Esophagus squamous epithelium (tissue), 5 donors: ENCODE measurements around the gene CXXC1. TPM values are rescaled to one million over a fixed set of nuclear protein-coding genes. Genes with fewer than 3 reads are reported as not detected.
"Not testable (repeated sequence)": the region's sequence is repeated elsewhere in the genome, so short reads cannot be mapped to it uniquely, and the experiment has no call there.

Experiments
- DNase-seq: peaks from one replicate; lab custom pipeline; 2025; lab: John Stamatoyannopoulos, UW
- H3K27ac ChIP-seq, 4 donors: fragments of 200-600 bp; sonication (generic); one replicate each; pipeline ENCODE4 v1.5.1; 2016 to 2019; ENCODE audit warnings: mild to moderate bottlenecking in 1 of 4
- H3K27me3 ChIP-seq, 4 donors: fragments of 200-600 bp; sonication (generic); 1 replicate in 3 of 4; 2 replicates in 1 of 4; pipeline versions ENCODE4 v1.5.1 to v1.6.0; 2017 to 2021; ENCODE audit warnings: antibody characterized with exemption in 1 of 4
- H3K36me3 ChIP-seq, 3 donors: fragments of 200-600 bp; sonication (generic); one replicate each; pipeline ENCODE4 v1.5.1; 2016 to 2019
- H3K4me1 ChIP-seq, 3 donors: fragments of 200-600 bp; sonication (generic); one replicate each; pipeline ENCODE4 v1.5.1; 2017 to 2019
- H3K4me3 ChIP-seq, 4 donors: fragments of 200-600 bp; sonication (generic); 1 replicate in 3 of 4; 2 replicates in 1 of 4; pipeline ENCODE4 v1.5.1; 2016 to 2019; ENCODE audit warnings: mild to moderate bottlenecking in 2 of 4, moderate library complexity in 1 of 4
- H3K9me3 ChIP-seq, 3 donors: fragments of 200-600 bp; sonication (generic); one replicate each; pipeline ENCODE4 v1.5.1; 2016 to 2019
- CTCF ChIP-seq, 6 experiments: fragments of 450-650 bp in 4 of 6; fragments of 200-600 bp in 2 of 6; sonication (generic) in 2 of 6; IDR thresholded peaks; one replicate each; pipeline ENCODE4 v1.5.1; 2016 to 2019; ENCODE audit warnings: antibody characterized with exemption in 6 of 6, mild to moderate bottlenecking in 4 of 6, moderate library complexity in 4 of 6
- POLR2A ChIP-seq, 4 donors: fragments of 450-650 bp; IDR thresholded peaks; one replicate each; pipeline ENCODE4 v1.6.1; 2017; ENCODE audit warnings: antibody characterized with exemption in 4 of 4, mild to moderate bottlenecking in 4 of 4, moderate library complexity in 3 of 4
- WGBS, 2 donors: methylation state at CpG; one replicate each; pipeline ENCODE4 v1.1.5; 2018; 5-methylcytosine and 5-hydroxymethylcytosine counted together
- intact Hi-C: fragments of 100-400 bp; cut with DNase I; formaldehyde crosslinking; loops from one replicate; pipeline ENCODE4 v1.15.0; 2022
- total RNA-seq, 4 donors: library from RNA; depleted of rRNA; stranded (reverse); fragments of >200 nt; gene quantifications; one replicate each; pipeline ENCODE4 v1.1.0, GENCODE V29; 2016
- donor health status: DM: yes; HTN: yes; CAD: no.

The CXXC1 gene
- total RNA-seq, 4 donors from 2014 or later: 42.0 to 58.9 (median 53.9) TPM

GRCh38 chr18:50297621-50298442 lies 10.3 kb upstream of the CXXC1 start:
- H3K27me3 ChIP-seq: peaks cover 0 to 44% (median 3%) of the 10 kb centered on the region in 4 donors
- H3K27ac ChIP-seq: no peak overlapping the region
- TF ChIP-seq CTCF (IDR thresholded peaks at IDR 0.05) (no peak), POLR2A (IDR thresholded peaks at IDR 0.05) (no peak)
- no peaks in the 10 kb centered on the region for H3K36me3 ChIP-seq
- WGBS, 2 donors: 15 to 51% methylated on average over 5 to 19 of the region's 28 CpGs
- intact Hi-C loops: no loop called here
- H3K4me1 ChIP-seq: peaks cover 7 to 14% (median 11%) of the 10 kb centered on the region in 3 donors
- no peaks in the 10 kb centered on the region for H3K9me3 ChIP-seq
- H3K4me3 ChIP-seq: peak overlapping the region; percentile 16 to 62 (median 41)
- peak; percentile 32 for DNase-seq

- Histone ChIP-seq H3K27me3 (no peaks in the 10 kb centered on the region), H3K4me1 (peaks cover under 1 to 12% (median 4%) of the 10 kb centered on the region in 3 donors), H3K4me3 (no peak overlapping the region), H3K36me3 (no peaks in the 10 kb centered on the region), H3K27ac (no peak overlapping the region), H3K9me3 (no peaks in the 10 kb centered on the region)
- no peak for DNase-seq
- 94 to 100% methylated on average over 1 of the region's 1 CpG for WGBS, 2 donors
- TF ChIP-seq CTCF (IDR thresholded peaks at IDR 0.05): no peak
- TF ChIP-seq POLR2A (IDR thresholded peaks at IDR 0.05): no peak
- intact Hi-C loops: no loop called here
These were observed 5.5 kb upstream of the CXXC1 start for GRCh38 chr18:50293039-50293438.

- DNase-seq: no peak
- H3K27me3 ChIP-seq: no peaks in the 10 kb centered on the region
- WGBS, 2 donors: 82 to 87% methylated on average over 4 of the region's 4 CpGs
- intact Hi-C loops: no loop called here
- TF ChIP-seq CTCF (IDR thresholded peaks at IDR 0.05): no peak
- TF ChIP-seq POLR2A (IDR thresholded peaks at IDR 0.05): no peak
- no peak overlapping the region for H3K4me3 ChIP-seq
- no peaks in the 10 kb centered on the region for H3K9me3 ChIP-seq
- no peak overlapping the region for H3K27ac ChIP-seq
- H3K36me3 ChIP-seq: peaks cover 0 to 18% (median under 1%) of the 10 kb centered on the region in 3 donors
- peaks cover 5 to 38% (median 17%) of the 10 kb centered on the region in 3 donors for H3K4me1 ChIP-seq
These were observed 1.6 kb upstream of the CXXC1 start for GRCh38 chr18:50289108-50289443.

GRCh38 chr18:50288348-50289107 lies 1.0 kb upstream of the CXXC1 start:
- DNase-seq, H3K9me3 ChIP-seq, H3K27me3 ChIP-seq, intact Hi-C loops: not testable (repeated sequence)
- H3K4me1 ChIP-seq: peaks cover 5 to 41% (median 17%) of the 10 kb centered on the region in 3 donors
- H3K4me3 ChIP-seq: peak overlapping the region; percentile 80 to 89 (median 85)
- H3K36me3 ChIP-seq: peaks cover 0 to 24% (median 6%) of the 10 kb centered on the region in 3 donors
- H3K27ac ChIP-seq: peak overlapping the region; percentile 85 to 93 (median 90)
- 71 to 77% methylated on average over 16 to 19 of the region's 21 CpGs for WGBS, 2 donors

- no peak for DNase-seq
- H3K4me1 ChIP-seq: peaks cover 9 to 51% (median 19%) of the 10 kb centered on the region in 3 donors
- H3K4me3 ChIP-seq: peak overlapping the region; percentile 80 to 89 (median 85)
- peaks cover 0 to 39% (median 17%) of the 10 kb centered on the region in 3 donors for H3K36me3 ChIP-seq
- H3K27ac ChIP-seq: peak overlapping the region; percentile 85 to 93 (median 90)
- 0 to 1% methylated on average over 27 of the region's 27 CpGs for WGBS, 2 donors
- no peaks in the 10 kb centered on the region for H3K27me3 ChIP-seq
- intact Hi-C loops: no loop called here
- no peaks in the 10 kb centered on the region for H3K9me3 ChIP-seq
- TF ChIP-seq CTCF (IDR thresholded peaks at IDR 0.05) (no peak), POLR2A (IDR thresholded peaks at IDR 0.05) (no peak)
These were observed 458 bp downstream of the CXXC1 start for GRCh38 chr18:50287028-50287440.
